HuH-7.5 (cell line): Measurements from ENCODE around the gene TAS2R14.

Source experiments
- DNase-seq: peaks from one replicate; pipeline ENCODE4 v3.0.0; 2011; ENCODE audit warnings: low spot score

The TAS2R14 gene

GRCh38 chr12:10939163-10939562 is at the start of gene TAS2R14:
Gene TAS2R14, minus strand, starts transcription at chr12:10939263. Its CDS starts 56 bp downstream, at chr12:10939207.
- DNase-seq = no peak

GRCh38 chr12:10986812-10987211 is 47.7 kb upstream of the TAS2R14 start, which contains the start of gene TAS2R50:
Gene TAS2R50, minus strand, starts transcription at chr12:10986912. Its CDS starts 52 bp downstream, at chr12:10986860.
- no peak for DNase-seq

GRCh38 chr12:10982244-10982643 is 43.2 kb upstream of the TAS2R14 start:
- no peak for DNase-seq

- DNase-seq = no peak
Observed at GRCh38 chr12:10974965-10975364, 35.9 kb upstream of the TAS2R14 start.

- no peak for DNase-seq
Observed at GRCh38 chr12:10968765-10969456, 29.8 kb upstream of the TAS2R14 start.

GRCh38 chr12:10967409-10967808 is 28.3 kb upstream of the TAS2R14 start:
- no peak for DNase-seq

GRCh38 chr12:10966314-10966713 is 27.3 kb upstream of the TAS2R14 start:
- DNase-seq = no peak

GRCh38 chr12:10965476-10965875 is 26.4 kb upstream of the TAS2R14 start:
- no peak for DNase-seq

GRCh38 chr12:10960211-10960610 is 21.1 kb upstream of the TAS2R14 start:
- DNase-seq = no peak

GRCh38 chr12:10959804-10960203 is 20.7 kb upstream of the TAS2R14 start:
- no peak for DNase-seq

- DNase-seq = no peak
Observed at GRCh38 chr12:10957741-10958140, 18.7 kb upstream of the TAS2R14 start.

GRCh38 chr12:10956085-10956484 is 17.0 kb upstream of the TAS2R14 start:
- no peak for DNase-seq

GRCh38 chr12:10952645-10953044 is 13.6 kb upstream of the TAS2R14 start:
- DNase-seq = no peak

GRCh38 chr12:10943167-10943566 is 4.1 kb upstream of the TAS2R14 start:
- no peak for DNase-seq

GRCh38 chr12:10941916-10942607 is 3.0 kb upstream of the TAS2R14 start:
- DNase-seq = no peak

GRCh38 chr12:10941369-10941768 is 2.3 kb upstream of the TAS2R14 start:
- no peak for DNase-seq

- no peak for DNase-seq
Observed at GRCh38 chr12:10940389-10940788, 1.3 kb upstream of the TAS2R14 start.

GRCh38 chr12:10936506-10936905 is 2.6 kb downstream of the TAS2R14 start:
- DNase-seq = no peak

GRCh38 chr12:10928746-10929286 is 10.2 kb downstream of the TAS2R14 start, which contains the start of gene PRH2:
Gene PRH2, plus strand, starts transcription at chr12:10929236. Its CDS starts 38 bp downstream, at chr12:10929274.
- DNase-seq = no peak

GRCh38 chr12:10926269-10926668 is 12.8 kb downstream of the TAS2R14 start:
- DNase-seq = no peak

GRCh38 chr12:10919809-10920208 is 19.3 kb downstream of the TAS2R14 start:
- no peak for DNase-seq

- DNase-seq = no peak
Observed at GRCh38 chr12:10910380-10910779, 28.7 kb downstream of the TAS2R14 start.

GRCh38 chr12:10909462-10909861 is 29.6 kb downstream of the TAS2R14 start, which contains the start of gene TAS2R13:
Gene TAS2R13, minus strand, starts transcription at chr12:10909562. Its CDS starts 264 bp downstream, at chr12:10909298.
- no peak for DNase-seq
